Inflammatory macrophage (primary cell): ENCODE measurements around the gene KCNMB4.

ENCODE experiments used
- DNase-seq, 2 donors: peaks; one replicate each; pipeline ENCODE4 v3.0.0-alpha.2; 2020 to 2022
- total RNA-seq, 18 experiments: gene quantifications; one replicate each; lab custom pipeline; 2026; ENCODE audit warnings: mixed read lengths in 6 of 18, inconsistent platforms in 2 of 18; lab: John Stamatoyannopoulos, UW

Gene KCNMB4, protein sequence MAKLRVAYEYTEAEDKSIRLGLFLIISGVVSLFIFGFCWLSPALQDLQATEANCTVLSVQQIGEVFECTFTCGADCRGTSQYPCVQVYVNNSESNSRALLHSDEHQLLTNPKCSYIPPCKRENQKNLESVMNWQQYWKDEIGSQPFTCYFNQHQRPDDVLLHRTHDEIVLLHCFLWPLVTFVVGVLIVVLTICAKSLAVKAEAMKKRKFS
- 0.03 to 0.92 (median 0.10) reads per million in 18 experiments for total RNA-seq

DNA sequence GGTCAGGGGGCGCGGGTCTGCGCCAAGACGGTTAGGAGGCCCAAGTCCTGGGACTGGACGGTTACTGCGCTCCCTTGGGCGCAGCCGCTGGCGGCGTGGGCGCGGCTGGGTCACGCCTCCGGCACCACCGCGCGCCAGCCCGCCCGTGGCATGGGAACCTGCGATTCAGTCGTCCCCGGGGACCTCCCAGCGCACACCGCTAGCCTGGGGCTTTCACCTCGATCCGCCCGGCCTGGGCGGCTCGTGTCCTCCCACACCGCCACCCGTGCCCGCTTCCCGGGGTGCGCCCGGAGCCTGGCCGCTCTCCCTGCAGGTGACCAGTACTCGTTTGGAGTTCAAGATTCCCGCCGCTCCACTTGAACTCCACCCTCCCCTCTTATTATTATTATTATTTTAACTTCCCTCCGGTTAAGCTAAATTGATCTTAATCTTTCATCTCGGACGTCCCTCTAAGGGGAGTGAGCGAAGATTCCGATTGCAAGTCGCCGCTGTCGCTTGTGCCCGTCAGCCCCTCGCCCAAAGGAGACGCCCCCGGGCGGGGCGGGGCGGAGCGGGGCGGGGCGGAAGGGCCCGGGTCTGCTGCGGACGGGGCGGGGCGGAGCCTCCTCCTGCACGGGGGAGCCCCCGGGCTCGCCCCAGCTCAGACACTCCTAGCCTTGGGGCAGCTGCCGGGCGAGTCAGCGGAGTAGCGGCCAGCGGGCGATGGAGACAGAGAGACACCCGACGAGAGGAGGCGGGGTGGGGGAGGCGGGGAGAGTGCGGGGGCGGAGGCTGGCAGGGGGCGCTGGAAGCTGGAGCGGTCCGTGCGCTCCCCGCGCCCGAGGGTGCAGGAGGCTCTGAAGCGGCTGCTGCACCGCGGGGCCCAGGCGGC, at the start of gene KCNMB4:
Gene KCNMB4 (plus strand): TSS at position 643 of the 871 bp plus-strand sequence. CDS start 445 bp downstream, outside the sequence.
- peak; percentile 20 to 48 for DNase-seq

DNA sequence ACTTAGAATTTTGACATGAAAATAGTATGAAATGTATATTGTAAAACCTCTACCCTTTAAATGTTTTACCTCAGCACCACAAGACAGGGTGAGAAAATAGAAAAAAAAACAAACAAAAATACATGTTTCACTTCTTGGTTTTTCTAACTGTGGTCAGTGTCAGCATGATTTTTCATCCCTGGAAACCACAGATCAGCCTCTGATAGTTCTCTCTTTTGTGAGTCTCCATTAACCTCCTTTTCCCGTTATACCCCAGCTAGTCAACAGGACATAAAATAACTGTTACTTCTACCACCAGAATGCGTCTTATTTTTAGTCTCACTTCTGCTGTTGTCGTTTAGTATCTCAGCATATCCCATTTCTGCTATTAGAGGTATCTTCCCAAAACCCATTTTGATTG, 48.3 kb upstream of the KCNMB4 start:
- peak; percentile 66 to 80 for DNase-seq

DNA sequence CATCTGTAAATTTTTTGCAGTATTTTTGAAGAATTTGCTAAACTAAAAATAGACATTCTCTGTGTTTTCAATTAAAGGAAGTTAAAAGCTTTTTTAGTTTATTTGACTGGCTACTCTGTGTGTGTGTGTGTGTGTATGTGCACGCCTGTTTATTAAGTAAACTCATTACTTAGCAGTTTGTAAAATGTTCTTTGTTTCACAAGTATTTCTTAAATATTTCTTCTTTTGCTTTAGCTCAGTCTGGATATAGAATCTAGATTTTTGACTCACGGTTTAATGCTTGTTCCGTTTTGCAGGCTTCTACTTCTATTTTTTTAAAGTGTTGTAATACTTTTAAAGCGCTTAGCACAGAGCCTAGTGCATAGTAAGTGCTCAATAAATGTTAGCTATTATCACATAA, 46.5 kb upstream of the KCNMB4 start:
- peak; percentile 60 to 91 for DNase-seq

DNA sequence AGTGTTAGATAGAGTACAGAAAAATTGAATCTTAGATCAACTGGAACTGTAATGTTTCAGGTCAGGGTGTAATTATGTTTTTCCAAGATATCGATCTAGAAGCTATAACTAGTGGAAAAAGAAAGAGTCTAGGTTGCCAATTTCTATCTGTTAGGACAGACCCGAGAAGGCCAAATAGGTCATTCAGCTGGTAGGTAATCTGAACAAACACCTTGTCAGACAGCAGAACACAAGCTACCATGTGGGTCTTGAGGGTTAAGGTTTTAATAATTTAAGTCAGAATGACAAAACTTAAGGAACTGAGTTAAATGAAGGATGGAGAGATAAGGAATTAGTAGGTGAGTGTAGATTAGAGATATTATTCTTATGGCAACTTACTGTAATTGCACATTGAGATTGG, 44.9 kb upstream of the KCNMB4 start:
- no peak for DNase-seq

DNA sequence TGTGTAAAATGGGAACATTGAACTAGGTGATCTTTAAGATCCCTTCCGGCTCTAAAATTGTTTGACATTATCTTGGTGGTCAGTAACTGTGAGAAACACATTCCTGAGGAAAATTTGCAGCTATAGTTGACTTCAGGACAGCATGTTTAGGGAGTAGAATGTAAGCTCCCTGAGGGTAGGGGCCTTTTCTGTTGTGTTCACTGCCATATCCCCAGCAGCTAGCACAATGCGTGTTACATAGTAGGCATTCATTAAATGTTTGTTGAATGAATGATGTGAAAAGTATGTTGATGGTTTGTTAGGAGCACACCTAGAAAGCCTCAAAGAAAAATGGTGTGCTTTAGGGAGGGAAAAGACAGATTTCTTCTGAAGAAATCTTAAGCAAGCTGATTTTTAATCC, 38.5 kb upstream of the KCNMB4 start:
- DNase-seq: no peak

DNA sequence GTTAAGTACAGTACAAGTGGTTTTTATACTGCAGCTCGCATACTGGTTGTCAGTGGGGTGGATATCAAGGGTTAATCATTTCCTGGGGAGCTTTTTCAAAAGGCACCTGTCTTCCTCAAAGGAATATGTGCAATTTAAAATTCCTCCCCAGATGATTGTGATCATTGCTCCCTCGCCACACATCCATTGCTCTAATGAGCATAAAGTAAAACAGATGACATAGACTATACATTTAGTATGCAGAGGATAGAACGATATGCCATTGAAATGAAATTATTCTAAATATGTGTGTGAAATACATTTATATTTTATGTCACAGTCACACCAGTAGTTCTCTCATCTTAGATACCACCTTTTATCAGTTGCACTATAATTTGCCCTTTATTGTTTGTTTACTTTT, 36.4 kb upstream of the KCNMB4 start:
- no peak for DNase-seq

DNA sequence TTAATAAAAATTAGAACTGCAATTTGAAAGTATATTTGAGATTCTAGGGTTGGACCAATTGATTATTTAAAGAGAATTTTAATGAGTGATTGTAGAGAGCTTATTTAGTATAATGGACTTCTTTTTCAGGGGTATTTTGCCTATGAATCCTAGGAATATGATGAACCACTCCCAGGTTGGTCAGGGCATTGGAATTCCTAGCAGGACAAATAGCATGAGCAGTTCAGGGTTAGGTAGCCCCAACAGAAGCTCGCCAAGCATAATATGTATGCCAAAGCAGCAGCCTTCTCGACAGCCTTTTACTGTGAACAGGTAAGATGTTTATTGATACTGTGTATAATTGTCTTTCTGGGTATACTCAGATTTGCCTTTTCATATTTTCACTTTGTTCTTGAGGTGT, 35.9 kb upstream of the KCNMB4 start:
- DNase-seq: no peak

DNA sequence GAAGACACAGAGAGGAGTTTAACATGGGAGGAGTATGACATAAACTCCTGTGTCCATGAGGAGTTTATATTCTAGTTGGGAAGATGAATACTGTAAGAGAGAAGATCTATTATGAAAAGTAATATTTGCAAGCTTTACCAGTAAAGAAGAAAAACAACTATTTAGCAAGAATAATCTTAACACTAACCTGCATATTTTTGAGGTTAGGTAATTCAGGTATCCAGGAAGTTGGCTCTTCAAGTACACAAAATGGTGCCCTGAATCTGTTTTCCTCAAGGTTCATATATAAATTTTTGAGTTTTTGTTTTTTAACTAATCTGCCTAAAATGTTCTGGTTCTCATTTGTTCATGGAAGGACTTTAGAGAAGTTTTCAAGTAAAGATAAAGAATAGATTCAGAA, 33.9 kb upstream of the KCNMB4 start:
- no peak for DNase-seq

DNA sequence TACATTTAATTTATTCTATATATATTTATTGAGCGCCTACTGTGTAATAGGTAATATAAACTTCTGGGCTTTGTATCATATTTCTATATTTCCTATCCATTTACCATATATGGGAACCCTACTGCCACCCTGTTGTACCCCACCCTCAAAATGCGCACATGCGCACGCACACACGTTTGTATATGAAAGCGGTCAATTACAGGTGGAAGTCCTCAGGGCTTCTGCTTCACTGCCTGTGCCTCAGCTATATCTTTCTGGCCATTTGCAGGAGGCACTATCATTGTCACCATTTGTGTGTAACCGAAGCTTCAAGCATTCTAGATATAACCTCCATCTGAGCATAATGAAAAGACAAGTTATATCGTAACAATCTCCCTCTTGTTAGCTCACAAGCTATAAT, 31.3 kb upstream of the KCNMB4 start:
- DNase-seq: no peak

DNA sequence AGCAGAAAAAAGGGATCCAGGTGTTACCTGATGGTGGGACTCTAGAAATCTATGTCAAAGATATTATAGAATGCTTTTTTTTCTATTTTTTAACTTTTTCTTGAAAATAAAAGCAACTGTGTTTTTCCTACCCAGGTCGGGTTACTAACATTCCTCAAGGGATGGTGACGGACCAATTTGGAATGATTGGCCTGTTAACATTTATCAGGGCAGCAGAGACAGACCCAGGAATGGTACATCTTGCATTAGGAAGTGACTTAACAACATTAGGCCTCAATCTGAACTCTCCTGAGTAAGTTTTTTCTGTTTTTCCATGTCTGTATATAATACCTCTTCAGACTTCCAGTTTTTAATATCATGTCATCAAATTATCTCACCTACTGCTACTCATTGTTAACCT, 27.6 kb upstream of the KCNMB4 start:
- no peak for DNase-seq

DNA sequence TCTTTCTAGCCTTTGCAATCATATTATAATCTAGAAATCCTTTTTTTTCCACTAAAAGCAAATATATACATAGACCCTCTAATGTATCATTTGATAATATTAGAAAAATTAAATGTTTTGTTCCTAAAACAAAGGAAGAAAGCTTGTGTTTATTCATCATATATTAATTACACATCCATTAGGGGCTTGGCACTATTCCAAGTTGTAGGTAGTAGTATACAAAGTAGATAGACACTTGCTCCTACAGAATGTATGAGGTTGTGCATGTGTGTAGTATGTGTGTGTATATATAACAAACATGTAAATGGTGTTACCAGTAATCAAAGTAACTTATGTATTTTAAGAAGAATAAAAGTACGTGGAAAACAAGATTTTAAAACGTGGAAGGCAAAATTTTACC, 15.0 kb upstream of the KCNMB4 start:
- no peak for DNase-seq

DNA sequence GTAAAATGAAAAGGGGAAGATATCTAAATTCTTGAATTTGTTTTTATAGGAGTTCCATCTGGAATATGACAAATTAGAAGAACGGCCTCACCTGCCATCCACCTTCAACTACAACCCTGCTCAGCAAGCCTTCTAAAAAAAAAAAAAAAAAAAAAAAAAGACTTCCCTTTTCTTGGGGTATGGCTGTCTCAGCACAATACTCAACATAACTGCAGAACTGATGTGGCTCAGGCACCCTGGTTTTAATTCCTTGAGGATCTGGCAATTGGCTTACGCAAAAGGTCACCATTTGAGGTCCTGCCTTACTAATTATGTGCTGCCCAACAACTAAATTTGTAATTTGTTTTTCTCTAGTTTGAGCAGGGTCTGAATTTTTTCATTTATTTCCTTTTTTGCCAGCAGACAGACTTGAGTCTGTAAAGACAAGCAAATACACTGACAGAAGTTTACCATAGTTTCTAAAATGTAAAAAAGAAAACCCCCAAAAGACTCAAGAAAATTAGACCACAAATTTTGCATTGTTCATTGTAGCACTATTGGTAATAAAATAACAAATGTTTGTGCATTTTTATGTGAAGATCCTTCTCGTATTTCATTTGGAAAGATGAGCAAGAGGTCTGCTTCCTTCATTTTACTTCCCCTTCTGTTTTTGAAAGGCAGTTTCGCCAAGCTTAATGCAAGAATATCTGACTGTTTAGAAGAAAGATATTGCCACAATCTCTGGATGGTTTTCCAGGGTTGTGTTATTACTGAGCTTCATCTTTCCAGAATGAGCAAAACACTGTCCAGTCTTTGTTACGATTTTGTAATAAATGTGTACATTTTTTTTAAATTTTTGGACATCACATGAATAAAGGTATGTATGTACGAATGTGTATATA, 12.1 kb upstream of the KCNMB4 start:
- DNase-seq: peak; percentile 69 to 85

DNA sequence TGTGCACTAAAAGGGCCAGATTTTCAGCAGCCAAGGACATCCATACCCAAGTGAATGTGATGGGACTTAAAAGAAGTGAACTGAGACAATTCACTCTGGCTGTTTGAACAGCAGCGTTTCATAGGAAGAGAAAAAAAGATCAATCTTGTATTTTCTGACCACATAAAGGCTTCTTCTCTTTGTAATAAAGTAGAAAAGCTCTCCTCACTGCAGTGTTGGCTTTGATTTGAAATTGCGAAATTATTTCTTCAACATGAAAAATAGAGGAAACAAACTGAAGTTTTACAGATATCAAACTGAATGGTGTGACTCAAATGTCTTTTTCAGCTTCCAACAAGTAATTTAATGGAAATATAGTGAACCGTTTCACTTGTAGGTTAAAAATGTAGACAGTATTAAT, 11.3 kb upstream of the KCNMB4 start:
- peak; percentile 10 to 80 for DNase-seq

DNA sequence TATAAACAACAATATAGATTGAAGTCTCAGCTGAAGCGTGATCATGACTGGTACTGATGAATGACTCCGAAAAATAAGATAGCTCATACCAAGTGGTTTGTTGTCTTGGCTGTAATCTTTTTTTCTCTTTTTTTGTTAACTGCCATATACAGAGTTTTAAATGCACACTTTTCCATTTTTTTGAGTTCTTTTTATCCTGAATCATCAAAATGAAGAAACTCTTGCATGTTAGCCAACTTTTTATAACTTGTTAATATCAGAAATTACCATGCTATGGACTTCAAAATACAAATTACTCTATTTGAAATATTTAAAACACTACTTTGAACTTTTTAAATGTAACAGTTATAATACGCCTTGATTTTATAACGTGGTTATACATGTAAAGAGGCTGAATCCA, 10.1 kb upstream of the KCNMB4 start:
- no peak for DNase-seq

DNA sequence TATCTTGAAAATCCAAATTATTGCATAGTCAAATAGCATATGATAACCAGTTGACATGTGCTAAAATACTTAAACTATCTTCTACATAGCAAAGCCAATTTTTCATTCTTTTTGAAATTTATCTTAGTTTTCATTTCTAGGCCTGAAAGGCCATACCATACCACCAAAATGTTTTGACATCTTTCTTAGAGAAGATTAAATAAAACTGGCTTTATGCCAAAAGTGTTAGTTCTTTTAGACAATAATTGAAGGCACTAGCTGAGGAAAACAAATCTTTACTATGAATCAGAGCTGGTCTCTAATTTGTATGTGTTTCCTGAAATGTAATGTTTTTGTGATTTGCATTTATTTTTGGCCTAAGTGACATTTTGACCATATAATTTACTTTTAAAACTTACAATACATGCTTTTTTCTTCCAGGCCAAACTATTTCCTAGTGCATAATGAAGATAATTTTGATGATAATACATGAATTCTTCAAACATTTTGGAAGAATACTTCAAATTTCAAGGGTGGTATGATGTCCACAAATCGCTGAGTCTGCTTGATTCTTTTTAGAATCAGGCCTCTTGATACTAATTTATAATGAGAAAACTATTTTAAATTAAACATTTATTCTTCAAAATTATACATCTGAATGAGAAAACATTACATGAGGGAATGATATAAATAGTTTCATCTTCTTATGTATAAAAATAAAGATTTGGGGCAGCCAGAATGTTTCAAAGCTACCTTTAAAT, 6.5 kb upstream of the KCNMB4 start:
- DNase-seq: no peak

DNA sequence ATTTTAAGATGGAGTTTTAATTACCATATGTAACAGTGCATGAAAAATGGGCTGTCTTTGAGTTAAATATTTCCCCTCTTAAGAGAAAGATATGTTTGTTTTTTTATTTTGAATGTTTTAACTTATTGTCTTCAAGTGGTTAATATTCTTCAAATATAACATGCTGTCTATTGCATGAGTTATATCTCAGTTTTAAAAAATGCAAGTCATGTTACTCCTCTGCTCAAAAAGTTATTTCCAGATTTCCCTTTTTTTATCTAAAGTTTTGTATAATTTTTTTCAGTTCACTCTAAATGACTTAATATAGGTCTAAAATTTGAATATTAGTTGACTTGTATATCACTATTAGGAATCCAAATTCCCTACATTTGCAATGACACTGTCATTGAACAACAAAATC, 5.9 kb upstream of the KCNMB4 start:
- no peak for DNase-seq

DNA sequence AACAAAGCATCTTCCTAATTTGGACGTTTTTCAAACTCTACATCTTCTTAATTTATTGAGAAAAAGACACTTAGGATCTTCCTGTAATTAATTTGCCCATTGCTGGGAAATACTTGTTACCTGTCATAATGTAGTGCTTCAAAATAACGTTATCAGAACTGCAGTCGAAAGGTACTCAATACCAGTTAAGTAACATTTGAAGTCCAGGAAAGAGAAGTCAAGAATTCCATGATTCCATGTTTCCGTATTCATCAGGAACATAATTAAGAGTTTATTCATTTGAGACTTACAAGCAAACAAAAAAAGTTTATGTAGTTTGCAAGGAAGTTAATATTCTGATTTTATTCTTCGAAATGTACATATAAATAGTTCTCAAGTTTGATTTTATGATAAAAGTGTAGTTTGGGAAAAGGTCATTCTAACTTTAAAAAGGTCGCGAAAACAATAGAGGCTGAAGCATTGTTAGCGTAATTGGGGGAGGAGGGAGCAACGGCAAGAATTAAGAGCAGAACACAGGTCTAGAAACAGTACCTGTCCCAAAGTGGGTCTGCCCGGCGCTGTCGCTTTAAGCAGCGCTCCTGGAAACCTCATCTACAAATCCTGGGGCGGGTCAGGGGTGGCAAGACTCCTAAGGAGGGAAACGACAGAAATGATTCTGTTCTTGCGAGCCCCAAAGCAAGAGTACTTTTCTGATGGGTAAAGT, 1.2 kb upstream of the KCNMB4 start:
- no peak for DNase-seq

DNA sequence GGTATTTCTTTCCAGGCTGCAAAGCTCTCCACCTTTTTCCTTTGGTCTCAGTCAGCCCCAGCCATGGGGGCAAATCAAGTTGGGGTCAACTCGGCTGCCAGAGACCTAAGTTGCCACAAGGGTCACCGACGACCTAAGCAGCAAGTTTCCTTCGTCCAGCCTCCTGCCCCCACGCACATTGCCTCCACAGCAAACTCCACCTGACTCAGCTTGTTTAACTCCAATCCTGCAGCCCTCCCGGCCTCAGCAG, 767 bp upstream of the KCNMB4 start:
- DNase-seq: no peak

DNA sequence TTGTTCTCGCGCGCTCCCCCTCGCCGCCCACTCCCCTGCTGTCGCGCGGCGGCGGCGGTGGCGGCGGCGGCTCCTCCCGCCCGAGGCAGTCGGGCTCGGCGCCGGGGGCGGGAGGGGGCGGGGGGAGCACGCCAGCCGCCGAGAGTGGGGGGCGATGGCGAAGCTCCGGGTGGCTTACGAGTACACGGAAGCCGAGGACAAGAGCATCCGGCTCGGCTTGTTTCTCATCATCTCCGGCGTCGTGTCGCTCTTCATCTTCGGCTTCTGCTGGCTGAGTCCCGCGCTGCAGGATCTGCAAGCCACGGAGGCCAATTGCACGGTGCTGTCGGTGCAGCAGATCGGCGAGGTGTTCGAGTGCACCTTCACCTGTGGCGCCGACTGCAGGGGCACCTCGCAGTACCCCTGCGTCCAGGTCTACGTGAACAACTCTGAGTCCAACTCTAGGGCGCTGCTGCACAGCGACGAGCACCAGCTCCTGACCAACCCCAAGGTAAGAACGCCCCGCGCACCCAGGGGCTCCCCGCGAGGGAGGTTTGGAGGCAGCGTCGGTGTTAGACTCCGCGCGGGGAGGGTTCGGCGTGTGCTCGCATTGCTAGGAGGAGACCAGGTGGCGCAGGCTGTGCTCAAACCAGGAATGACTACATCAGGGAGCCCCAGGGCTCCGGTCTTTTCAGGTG, 629 bp downstream of the KCNMB4 start:
- DNase-seq: peak in 1 of 2 donors; percentile 17

DNA sequence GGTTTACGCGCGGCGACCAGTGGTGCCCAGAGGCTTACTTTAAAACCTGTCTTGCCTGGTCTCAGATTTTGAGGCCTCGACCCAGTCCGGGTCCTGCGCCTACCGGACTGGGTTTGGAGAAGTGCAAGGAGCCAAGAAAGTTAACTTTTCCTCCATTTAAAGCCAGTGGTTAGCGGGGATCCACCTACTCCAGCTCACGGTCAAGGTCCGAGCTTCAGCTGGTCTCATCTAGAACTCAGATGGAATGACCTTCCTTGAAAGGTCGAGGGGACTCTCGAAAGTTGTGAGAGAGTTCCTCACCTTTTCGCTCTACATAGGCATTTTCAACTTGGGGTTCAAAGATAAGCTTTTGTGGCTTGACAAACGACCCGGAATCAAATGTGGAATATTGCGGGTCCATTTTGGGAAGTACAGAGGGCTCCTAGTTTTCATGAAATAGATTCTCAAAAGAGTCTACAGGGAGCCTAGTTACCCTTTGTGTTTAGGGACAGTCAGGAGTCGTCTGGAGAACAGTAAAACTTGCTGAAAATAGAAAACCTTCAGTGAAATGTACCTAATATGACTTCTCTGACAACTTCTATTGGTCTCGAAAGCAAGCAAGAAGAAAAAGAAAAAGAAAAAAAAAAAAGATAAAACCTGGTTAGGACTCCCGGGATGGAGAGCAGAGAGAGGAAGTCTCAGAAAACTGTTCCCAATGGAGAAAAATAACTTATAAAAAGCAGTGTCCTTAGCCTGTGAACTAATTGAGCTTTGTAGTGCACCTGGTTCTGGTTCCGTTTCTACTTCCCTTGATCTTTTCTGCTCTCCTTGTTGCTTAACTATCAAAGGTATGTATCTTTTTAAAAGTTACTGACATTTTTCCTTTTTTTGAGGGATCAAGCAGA, 1.4 kb downstream of the KCNMB4 start:
- DNase-seq: no peak
